ENCODE measurements around the gene RAP1GAP. TPM values are rescaled to one million over a fixed set of nuclear protein-coding genes. Genes with fewer than 3 reads are reported as not detected.

RAP1GAP gene
- total and polyA plus RNA-seq, 9 of the 15 experiments (the other 6 are each of a cell fraction or from before 2014, with no cell fraction given): 0.29 to 30.2 (median 19.2) TPM

DNA sequence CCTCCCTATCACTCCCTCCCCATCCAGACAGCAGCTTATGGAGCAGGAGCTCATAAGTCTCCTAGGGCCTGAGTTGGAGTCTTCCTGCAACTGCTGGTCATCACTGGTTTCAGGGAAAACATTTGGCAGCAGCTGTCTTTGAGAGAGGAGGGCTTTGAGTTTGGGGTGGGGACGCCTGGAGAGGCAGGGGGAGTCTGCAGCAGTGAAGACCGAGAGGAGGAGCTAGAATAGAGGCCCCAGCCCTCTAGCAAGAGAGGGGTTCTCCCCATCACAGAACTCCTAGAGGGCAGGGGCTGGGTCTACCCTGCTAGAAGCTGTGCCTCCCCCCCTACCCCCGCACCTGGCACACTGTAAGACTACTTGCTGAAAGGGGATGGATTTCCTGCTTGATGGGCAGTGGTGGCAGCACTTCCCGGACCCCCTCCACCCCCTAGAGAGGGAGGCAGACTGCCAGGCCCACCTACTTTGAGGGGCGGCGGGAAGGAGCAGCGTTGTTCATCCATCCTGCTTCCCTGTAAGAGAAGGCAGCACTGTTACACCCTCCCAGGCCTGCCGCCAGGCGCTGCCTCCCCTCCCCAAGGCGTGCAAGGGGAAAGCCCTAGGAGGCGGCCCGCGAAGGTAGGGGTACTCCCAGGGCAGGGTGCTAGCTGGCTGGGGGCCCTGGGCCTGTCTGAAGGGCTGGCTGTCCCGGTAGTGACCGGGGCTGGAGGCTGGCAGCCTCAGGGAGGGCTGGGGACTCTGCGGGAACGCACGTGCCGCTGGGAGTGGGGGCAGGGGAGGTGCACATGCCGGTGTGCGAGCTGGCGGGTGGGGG is 50.4 kb downstream of the RAP1GAP start (continued):
- TF ChIP-seq, protein P1, sequence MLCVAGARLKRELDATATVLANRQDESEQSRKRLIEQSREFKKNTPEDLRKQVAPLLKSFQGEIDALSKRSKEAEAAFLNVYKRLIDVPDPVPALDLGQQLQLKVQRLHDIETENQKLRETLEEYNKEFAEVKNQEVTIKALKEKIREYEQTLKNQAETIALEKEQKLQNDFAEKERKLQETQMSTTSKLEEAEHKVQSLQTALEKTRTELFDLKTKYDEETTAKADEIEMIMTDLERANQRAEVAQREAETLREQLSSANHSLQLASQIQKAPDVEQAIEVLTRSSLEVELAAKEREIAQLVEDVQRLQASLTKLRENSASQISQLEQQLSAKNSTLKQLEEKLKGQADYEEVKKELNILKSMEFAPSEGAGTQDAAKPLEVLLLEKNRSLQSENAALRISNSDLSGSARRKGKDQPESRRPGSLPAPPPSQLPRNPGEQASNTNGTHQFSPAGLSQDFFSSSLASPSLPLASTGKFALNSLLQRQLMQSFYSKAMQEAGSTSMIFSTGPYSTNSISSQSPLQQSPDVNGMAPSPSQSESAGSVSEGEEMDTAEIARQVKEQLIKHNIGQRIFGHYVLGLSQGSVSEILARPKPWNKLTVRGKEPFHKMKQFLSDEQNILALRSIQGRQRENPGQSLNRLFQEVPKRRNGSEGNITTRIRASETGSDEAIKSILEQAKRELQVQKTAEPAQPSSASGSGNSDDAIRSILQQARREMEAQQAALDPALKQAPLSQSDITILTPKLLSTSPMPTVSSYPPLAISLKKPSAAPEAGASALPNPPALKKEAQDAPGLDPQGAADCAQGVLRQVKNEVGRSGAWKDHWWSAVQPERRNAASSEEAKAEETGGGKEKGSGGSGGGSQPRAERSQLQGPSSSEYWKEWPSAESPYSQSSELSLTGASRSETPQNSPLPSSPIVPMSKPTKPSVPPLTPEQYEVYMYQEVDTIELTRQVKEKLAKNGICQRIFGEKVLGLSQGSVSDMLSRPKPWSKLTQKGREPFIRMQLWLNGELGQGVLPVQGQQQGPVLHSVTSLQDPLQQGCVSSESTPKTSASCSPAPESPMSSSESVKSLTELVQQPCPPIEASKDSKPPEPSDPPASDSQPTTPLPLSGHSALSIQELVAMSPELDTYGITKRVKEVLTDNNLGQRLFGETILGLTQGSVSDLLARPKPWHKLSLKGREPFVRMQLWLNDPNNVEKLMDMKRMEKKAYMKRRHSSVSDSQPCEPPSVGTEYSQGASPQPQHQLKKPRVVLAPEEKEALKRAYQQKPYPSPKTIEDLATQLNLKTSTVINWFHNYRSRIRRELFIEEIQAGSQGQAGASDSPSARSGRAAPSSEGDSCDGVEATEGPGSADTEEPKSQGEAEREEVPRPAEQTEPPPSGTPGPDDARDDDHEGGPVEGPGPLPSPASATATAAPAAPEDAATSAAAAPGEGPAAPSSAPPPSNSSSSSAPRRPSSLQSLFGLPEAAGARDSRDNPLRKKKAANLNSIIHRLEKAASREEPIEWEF (CRISPR knock-in tag; IDR thresholded peaks at IDR 0.05): no peak
- peak; percentile 56 for TF ChIP-seq HMGN3 (IDR thresholded peaks at IDR 0.05; ENCODE audit: borderline replicate concordance, extremely low read depth, insufficient read length, low read depth, low read length)
- TF ChIP-seq, protein P2, sequence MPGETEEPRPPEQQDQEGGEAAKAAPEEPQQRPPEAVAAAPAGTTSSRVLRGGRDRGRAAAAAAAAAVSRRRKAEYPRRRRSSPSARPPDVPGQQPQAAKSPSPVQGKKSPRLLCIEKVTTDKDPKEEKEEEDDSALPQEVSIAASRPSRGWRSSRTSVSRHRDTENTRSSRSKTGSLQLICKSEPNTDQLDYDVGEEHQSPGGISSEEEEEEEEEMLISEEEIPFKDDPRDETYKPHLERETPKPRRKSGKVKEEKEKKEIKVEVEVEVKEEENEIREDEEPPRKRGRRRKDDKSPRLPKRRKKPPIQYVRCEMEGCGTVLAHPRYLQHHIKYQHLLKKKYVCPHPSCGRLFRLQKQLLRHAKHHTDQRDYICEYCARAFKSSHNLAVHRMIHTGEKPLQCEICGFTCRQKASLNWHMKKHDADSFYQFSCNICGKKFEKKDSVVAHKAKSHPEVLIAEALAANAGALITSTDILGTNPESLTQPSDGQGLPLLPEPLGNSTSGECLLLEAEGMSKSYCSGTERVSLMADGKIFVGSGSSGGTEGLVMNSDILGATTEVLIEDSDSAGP (CRISPR knock-in tag; IDR thresholded peaks at IDR 0.05): no peak
- TF ChIP-seq JUND (IDR thresholded peaks at IDR 0.05; ENCODE audit: borderline replicate concordance, low read depth, low read length): 0 out of 2 replicates have a peak, but pooled peaks have one; percentile 17
- TF ChIP-seq JUND (tag; IDR thresholded peaks at IDR 0.05; ENCODE audit: borderline replicate concordance, low read depth, low read length): no peak; the same call in 2 of the 3 replicates
- TF ChIP-seq FOXA3 (CRISPR knock-in tag; conservative IDR thresholded peaks at IDR 0.05 in 1 of 2, IDR thresholded peaks at IDR 0.05 in 1 of 2): peak in 1 of 2 experiments; percentile 46; a peak in 1 of 4 replicates
- no peak for TF ChIP-seq CCAR2 (IDR thresholded peaks at IDR 0.05; ENCODE audit: low read depth, low read length)
- peak; percentile 76 for TF ChIP-seq RBFOX2 (IDR thresholded peaks at IDR 0.05; ENCODE audit: low read depth, low read length)
- TF ChIP-seq ZNF124 (CRISPR knock-in tag; IDR thresholded peaks at IDR 0.05): no peak
- TF ChIP-seq LCOR (CRISPR knock-in tag; IDR thresholded peaks at IDR 0.05): no peak
- no peak for TF ChIP-seq ZNF75A (CRISPR knock-in tag; IDR thresholded peaks at IDR 0.05)
- TF ChIP-seq RAD21 (CRISPR knock-in tag; conservative IDR thresholded peaks at IDR 0.05 in 1 of 2, IDR thresholded peaks at IDR 0.05 in 1 of 2): no peak
- TF ChIP-seq, protein P3, sequence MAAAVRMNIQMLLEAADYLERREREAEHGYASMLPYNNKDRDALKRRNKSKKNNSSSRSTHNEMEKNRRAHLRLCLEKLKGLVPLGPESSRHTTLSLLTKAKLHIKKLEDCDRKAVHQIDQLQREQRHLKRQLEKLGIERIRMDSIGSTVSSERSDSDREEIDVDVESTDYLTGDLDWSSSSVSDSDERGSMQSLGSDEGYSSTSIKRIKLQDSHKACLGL (CRISPR knock-in tag; IDR thresholded peaks at IDR 0.05; ENCODE audit: borderline replicate concordance, poor library complexity, severe bottlenecking): no peak
- 0 out of 2 replicates have a peak, but pooled peaks have one; percentile 38 for TF ChIP-seq ZNF197 (CRISPR knock-in tag; IDR thresholded peaks at IDR 0.05; ENCODE audit: low read depth)
- no peak for TF ChIP-seq SMAD3 (CRISPR knock-in tag; conservative IDR thresholded peaks at IDR 0.05)
- TF ChIP-seq FOXA1 (IDR thresholded peaks at IDR 0.05; ENCODE audit: borderline replicate concordance): no peak
- no peak for TF ChIP-seq MEF2A (IDR thresholded peaks at IDR 0.05; ENCODE audit: control insufficient read depth, low read depth, low read length)
- TF ChIP-seq POLR2AphosphoS2 (IDR thresholded peaks at IDR 0.05; ENCODE audit: low read length): no peak

All from K562 (cell line).